GM18498 (cell line): ENCODE measurements around the gene UBE2G2.
"Not testable (repeated sequence)": the region's sequence is repeated elsewhere in the genome, so short reads cannot be mapped to it uniquely, and the experiment has no call there.

Source experiments
- ATAC-seq: cut with Tn5 transposase; IDR thresholded peaks from one replicate; pipeline ENCODE4 v1.9.1; 2021; ENCODE audit warnings: mild to moderate bottlenecking, moderate library complexity; ENCODE audit not compliant: unreplicated experiment

The UBE2G2 gene

GRCh38 chr21:44836666-44837471 is 35.2 kb upstream of the UBE2G2 start:
- no peak for ATAC-seq

GRCh38 chr21:44836349-44836665 is 34.7 kb upstream of the UBE2G2 start:
- ATAC-seq = no peak

GRCh38 chr21:44835647-44835973 is 34.0 kb upstream of the UBE2G2 start:
- no peak for ATAC-seq

GRCh38 chr21:44834951-44835646 is 33.5 kb upstream of the UBE2G2 start:
- no peak for ATAC-seq

GRCh38 chr21:44834231-44834950 is 32.8 kb upstream of the UBE2G2 start:
- ATAC-seq = no peak

- ATAC-seq = no peak
Observed at GRCh38 chr21:44833663-44834062, 32.0 kb upstream of the UBE2G2 start.

- not testable (repeated sequence) for ATAC-seq
Observed at GRCh38 chr21:44832516-44833255, 31.1 kb upstream of the UBE2G2 start.

- ATAC-seq = no peak
Observed at GRCh38 chr21:44831227-44831860, 29.7 kb upstream of the UBE2G2 start.

- ATAC-seq = no peak
Observed at GRCh38 chr21:44829507-44830092, 28.0 kb upstream of the UBE2G2 start.

- ATAC-seq = no peak
Observed at GRCh38 chr21:44828362-44829056, 26.9 kb upstream of the UBE2G2 start.

GRCh38 chr21:44823179-44823660 is 21.6 kb upstream of the UBE2G2 start:
- ATAC-seq = no peak

- no peak for ATAC-seq
Observed at GRCh38 chr21:44822484-44823178, 21.0 kb upstream of the UBE2G2 start.

GRCh38 chr21:44820851-44821250 is 19.2 kb upstream of the UBE2G2 start:
- ATAC-seq = no peak

GRCh38 chr21:44819283-44820243 is 17.9 kb upstream of the UBE2G2 start:
- ATAC-seq = no peak

- no peak for ATAC-seq
Observed at GRCh38 chr21:44818640-44819011, 17.0 kb upstream of the UBE2G2 start.

- ATAC-seq = peak; percentile 64
Observed at GRCh38 chr21:44817914-44818639, 16.5 kb upstream of the UBE2G2 start, which contains the start of gene SUMO3. TSS of gene SUMO3 (minus strand) at chr21:44818062. CDS start at chr21:44817968, 94 bp downstream.

GRCh38 chr21:44817506-44817880 is 15.9 kb upstream of the UBE2G2 start:
- peak; percentile 77 for ATAC-seq
